Measurements from ENCODE around the gene SRP14. TPM values are rescaled to one million over a fixed set of nuclear protein-coding genes. Genes with fewer than 3 reads are reported as not detected.

The SRP14 gene
- total RNA-seq, 1 experiment from 2014 or later: 238 TPM

- peak; percentile 95 for DNase-seq (ENCODE audit: low read depth)
These were observed 30.5 kb upstream of the SRP14 start for GRCh38 chr15:40069178-40070165.

DNA sequence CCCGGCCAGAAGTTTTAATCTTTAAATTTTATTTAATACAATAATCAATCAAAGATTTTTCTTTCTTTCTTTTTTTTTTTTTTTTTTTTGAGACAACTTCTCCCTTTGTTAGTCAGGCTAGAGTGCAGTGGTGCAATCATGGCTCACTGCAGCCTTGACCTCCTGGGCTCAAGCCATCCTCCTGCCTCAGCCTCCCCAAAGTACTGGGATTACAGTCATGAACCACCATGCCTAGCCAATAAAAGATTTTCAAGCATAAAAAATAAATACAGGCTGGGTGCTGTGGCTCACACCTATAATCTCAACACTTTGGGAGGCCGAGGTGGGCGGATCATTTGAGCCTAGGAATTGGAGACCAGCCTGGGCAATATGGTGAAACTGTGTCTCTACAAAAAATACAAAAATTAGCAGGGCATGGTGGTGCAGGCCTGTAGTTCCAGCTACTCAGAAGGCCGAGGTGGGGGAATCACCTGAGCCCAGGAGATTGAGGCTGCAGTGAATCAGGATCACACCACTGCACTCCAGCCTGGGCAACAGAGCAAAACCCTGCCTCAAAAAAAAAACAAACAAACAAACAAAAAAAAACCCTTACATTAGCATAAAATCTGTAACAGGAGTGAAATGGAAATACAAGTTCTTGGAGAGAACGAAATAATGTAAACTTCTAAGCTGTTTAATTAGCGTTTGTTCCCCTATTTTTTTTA is 29.1 kb upstream of the SRP14 start:
- no peak for DNase-seq (ENCODE audit: low read depth)

- no peak for DNase-seq (ENCODE audit: low read depth)
These were observed 27.6 kb upstream of the SRP14 start for GRCh38 chr15:40066589-40066988.

- DNase-seq (ENCODE audit: low read depth): no peak
These were observed 26.2 kb upstream of the SRP14 start for GRCh38 chr15:40065166-40065565.

GRCh38 chr15:40064231-40064894 is 25.4 kb upstream of the SRP14 start:
- DNase-seq (ENCODE audit: low read depth): peak; percentile 97

DNA sequence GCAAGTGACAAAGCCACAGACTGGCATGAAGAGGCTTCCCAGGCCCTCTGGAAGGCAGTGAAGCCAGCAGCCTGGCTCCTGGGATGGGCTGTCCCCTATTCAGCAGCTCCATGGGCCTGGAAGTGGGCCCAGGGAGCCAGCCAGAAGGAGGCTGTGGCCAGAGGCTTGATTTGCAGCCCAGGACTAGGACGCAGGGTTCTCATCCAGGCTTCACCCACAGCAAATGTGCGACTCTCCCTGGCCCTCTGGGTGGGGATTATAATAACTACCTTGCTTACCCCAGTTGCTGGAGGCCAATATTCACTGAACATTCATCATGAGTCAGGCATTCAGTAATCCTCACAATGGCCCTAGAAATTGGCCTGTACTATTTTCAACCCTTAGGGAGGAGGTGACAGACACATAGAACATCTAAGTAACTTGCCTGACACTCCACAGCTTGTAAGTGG is 24.6 kb upstream of the SRP14 start:
- DNase-seq (ENCODE audit: low read depth): peak; percentile 96

GRCh38 chr15:40062816-40063562 is 24.0 kb upstream of the SRP14 start:
- DNase-seq (ENCODE audit: low read depth): peak; percentile 32

GRCh38 chr15:40061212-40061901 is 22.4 kb upstream of the SRP14 start:
- no peak for DNase-seq (ENCODE audit: low read depth)

GRCh38 chr15:40060236-40060961 is 21.4 kb upstream of the SRP14 start:
- no peak for DNase-seq (ENCODE audit: low read depth)

- no peak for DNase-seq (ENCODE audit: low read depth)
These were observed 20.8 kb upstream of the SRP14 start for GRCh38 chr15:40059821-40060220.

- peak; percentile 81 for DNase-seq (ENCODE audit: low read depth)
These were observed 19.6 kb upstream of the SRP14 start for GRCh38 chr15:40058476-40059140.

- DNase-seq (ENCODE audit: low read depth): no peak
These were observed 16.8 kb upstream of the SRP14 start for GRCh38 chr15:40055576-40056293.

GRCh38 chr15:40054855-40055575 is 16.0 kb upstream of the SRP14 start:
- DNase-seq (ENCODE audit: low read depth): peak; percentile 99

DNA sequence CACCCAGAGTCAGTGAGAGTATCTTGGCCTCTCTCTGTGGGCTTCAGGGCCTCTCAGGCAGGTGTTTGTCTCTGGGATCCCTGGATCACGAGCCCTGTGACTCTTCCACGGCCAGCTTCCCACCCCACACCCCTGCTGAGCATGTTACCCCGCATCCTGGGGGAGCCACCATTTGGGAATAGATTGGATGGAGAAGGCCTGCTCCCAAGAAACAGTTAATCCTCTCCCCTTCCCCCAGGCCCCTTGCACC is 15.5 kb upstream of the SRP14 start:
- no peak for DNase-seq (ENCODE audit: low read depth)

DNA sequence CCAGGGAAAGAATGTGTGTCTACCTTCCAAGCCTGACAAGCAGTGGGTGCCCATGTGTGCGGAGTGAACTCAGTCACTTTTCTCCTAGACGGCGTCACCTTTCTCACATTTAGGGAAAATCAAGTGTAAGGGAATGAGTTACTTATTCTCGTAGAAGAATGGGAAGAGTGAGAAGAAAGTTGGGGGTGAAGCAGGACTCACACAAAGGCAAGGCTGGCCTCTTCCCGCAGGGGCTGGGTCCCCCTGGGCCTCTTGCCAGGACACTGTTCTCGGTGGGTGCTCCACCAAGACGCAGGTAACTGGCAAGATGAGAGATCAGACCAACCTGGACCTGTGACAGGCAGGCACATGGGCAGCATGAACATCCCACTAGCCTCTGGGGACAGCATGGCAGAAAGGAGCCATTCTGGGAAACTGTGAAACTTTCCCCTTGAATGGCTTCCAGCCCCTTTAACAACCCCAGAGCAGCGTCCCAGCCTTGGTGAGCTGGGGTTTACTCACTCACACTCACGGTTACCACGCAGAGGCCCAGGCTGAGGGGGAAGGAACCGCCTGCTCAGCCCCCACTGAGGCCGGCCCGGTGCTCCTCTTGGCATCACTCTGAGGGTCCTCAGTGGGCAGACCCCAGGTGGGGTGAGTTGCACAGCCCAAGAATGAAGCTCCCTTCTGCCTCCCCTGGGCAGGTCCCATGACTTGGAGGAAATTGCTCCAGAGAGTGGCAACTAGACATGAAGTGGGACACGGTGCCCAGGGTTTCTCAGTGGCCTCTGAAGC is 15.0 kb upstream of the SRP14 start:
- DNase-seq (ENCODE audit: low read depth): no peak

DNA sequence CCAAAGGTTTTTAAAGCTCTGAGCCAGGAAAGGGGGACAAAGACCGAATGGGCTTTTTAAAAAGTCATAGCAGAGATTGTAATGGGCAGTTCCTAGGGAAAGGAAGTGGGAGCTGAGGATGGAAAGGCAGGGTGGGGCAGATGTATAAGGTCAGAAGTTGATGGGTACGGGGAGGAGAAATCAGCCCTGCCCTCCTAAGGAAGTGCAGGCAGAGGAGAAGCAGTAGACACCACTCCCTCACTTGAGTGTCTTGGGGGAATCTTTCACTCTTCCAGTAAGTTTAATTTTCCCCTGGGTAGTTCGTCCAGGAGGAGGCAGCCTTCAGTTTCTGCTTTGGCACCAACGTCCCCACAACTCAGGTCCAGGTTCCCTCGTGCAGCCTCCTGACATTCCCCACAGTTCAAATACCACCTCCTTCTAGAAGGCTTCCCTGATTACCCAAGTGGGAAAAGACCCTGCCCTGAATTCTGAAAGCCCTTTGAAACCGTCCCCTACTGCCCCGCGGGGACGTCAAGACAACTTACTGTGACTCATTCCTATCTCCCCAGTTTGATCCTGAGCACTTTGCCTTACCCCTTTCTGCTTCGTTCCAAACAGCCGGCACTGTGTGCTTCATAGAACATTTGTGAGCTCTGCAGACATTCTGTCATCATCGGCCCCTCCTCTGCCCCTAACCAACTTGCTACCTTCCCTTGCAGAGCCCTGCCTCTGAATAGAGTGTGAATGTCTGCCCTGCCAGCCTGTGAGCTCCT is 14.3 kb upstream of the SRP14 start:
- DNase-seq (ENCODE audit: low read depth): no peak

DNA sequence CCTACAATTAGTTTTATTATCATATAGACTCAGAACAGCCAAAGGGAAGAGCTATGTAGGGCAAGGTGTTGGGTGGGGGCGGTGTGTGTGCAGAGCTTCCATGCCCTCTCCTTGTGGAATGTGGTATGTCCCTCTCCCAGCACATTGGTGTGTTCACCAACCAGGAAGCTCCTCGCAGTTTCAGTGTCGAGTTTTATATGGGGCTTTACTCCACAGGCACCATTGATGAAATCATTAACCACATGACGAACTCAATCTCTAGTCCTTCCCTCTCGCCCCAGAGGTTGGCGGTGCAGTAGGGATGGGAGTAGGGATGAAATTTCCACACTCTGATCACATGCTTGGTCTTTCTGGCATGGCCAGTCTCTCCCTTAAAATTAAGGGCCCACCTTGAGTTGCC is 13.6 kb upstream of the SRP14 start:
- DNase-seq (ENCODE audit: low read depth): no peak

All from LHCN-M2 (cell line).